ENCODE data around the gene SNRNP200.

GRCh38 chr2:96306370-96306769 is 1.0 kb upstream of the SNRNP200 start:
- TF ChIP-seq CTCF (conservative IDR thresholded peaks at IDR 0.05; ENCODE audit: low read depth, low read length), result no peak
- TF ChIP-seq EZH2 (IDR thresholded peaks at IDR 0.05; ENCODE audit: borderline replicate concordance, low read depth, low read length, poor library complexity, severe bottlenecking), result no peak
